Measurements from ENCODE around the gene PDZD11. TPM values are rescaled to one million over a fixed set of nuclear protein-coding genes. Genes with fewer than 3 reads are reported as not detected.
A peak's percentile ranks its signal among the peaks of the same experiment; 100 is the strongest.
"Not testable (repeated sequence)": the region's sequence is repeated elsewhere in the genome, so short reads cannot be mapped to it uniquely, and the experiment has no call there.

The PDZD11 gene
- total RNA-seq, 2 experiments from 2014 or later, result 18.6 to 20.8 TPM

GRCh38 chrX:70292788-70293187, 3.1 kb upstream of the PDZD11 start:
- no peak for TF ChIP-seq CTCF (IDR thresholded peaks at IDR 0.05)
- Mint-ChIP-seq H3K27me3 (no peaks in the 10 kb centered on the region), H3K4me3 (no peak overlapping the region), H3K36me3 (ENCODE audit: low read depth) (peaks cover 6% of the 10 kb centered on the region), H3K9me3 (no peaks in the 10 kb centered on the region), H3K4me1 (ENCODE audit: low read depth) (peaks cover 9% of the 10 kb centered on the region), H3K27ac (no peak overlapping the region)
- DNase-seq, result no peak
- ATAC-seq, result no peak
- CTCF ChIA-PET, result no interaction called here
- POLR2A ChIA-PET, result no interaction called here
- intact Hi-C loops (cut with micrococcal nuclease), result no loop called here

- no peaks in the 10 kb centered on the region for H3K27me3 Mint-ChIP-seq
- H3K4me1 Mint-ChIP-seq (ENCODE audit: low read depth), result peaks cover 9% of the 10 kb centered on the region
- ATAC-seq (no peak), DNase-seq (no peak)
- peaks cover 10% of the 10 kb centered on the region for H3K36me3 Mint-ChIP-seq (ENCODE audit: low read depth)
- H3K27ac Mint-ChIP-seq, result peak overlapping the region; percentile 85
- POLR2A ChIA-PET, result interaction anchor here (0.9 to 1.4 kb wide), 2 partner anchors 145 to 156 kb away, joined by 3 read pairs; partner anchors contain the start of gene IGBP1
- CTCF ChIA-PET, result interaction anchor here (0.7 to 1.4 kb wide), 3 partner anchors 145 to 364 kb away, joined by 3 read pairs; no protein-coding TSS in a partner anchor
- H3K9me3 Mint-ChIP-seq, result no peaks in the 10 kb centered on the region
- intact Hi-C loops (cut with micrococcal nuclease), result no loop called here
- H3K4me3 Mint-ChIP-seq, result peak overlapping the region; percentile 90
- no peak for TF ChIP-seq CTCF (IDR thresholded peaks at IDR 0.05)
These were observed 447 bp downstream of the PDZD11 start for GRCh38 chrX:70289168-70289792.

- no peak for ATAC-seq
These were observed 7.8 kb downstream of the PDZD11 start, which contains the start of gene RAB41 for GRCh38 chrX:70281951-70282350. RAB41 (plus strand) TSS chrX:70282172; CDS start chrX:70282218, 46 bp downstream.

GRCh38 chrX:70280573-70280972, 9.2 kb downstream of the PDZD11 start:
- intact Hi-C loops (cut with micrococcal nuclease), result no loop called here
- no peak for TF ChIP-seq CTCF (IDR thresholded peaks at IDR 0.05)
- Mint-ChIP-seq H3K36me3 (ENCODE audit: low read depth) (peaks cover 14% of the 10 kb centered on the region), H3K4me3 (no peak overlapping the region), H3K27ac (no peak overlapping the region), H3K9me3 (no peaks in the 10 kb centered on the region), H3K4me1 (ENCODE audit: low read depth) (no peaks in the 10 kb centered on the region), H3K27me3 (no peaks in the 10 kb centered on the region)
- DNase-seq, result no peak
- ChIA-PET POLR2A (no interaction called here), CTCF (no interaction called here)
- ATAC-seq, result no peak

More at GRCh38 chrX:70281951-70282350, 7.8 kb downstream of the PDZD11 start, which contains the start of gene RAB41:
- Mint-ChIP-seq H3K27me3 (no peaks in the 10 kb centered on the region), H3K4me1 (ENCODE audit: low read depth) (no peaks in the 10 kb centered on the region), H3K36me3 (ENCODE audit: low read depth) (peaks cover 17% of the 10 kb centered on the region), H3K9me3 (no peaks in the 10 kb centered on the region), H3K4me3 (no peak within 1 kb of the TSS), H3K27ac (no peak within 1 kb of the TSS)
- intact Hi-C loops (cut with micrococcal nuclease), result no loop called here
- DNase-seq, result no peak
- TF ChIP-seq CTCF (IDR thresholded peaks at IDR 0.05), result no peak
- ChIA-PET CTCF (no interaction called here), POLR2A (no interaction called here)

- peaks cover 11% of the 10 kb centered on the region for H3K36me3 Mint-ChIP-seq (ENCODE audit: low read depth)
- POLR2A ChIA-PET, result no interaction called here
- H3K9me3 Mint-ChIP-seq, result no peaks in the 10 kb centered on the region
- ATAC-seq, result no peak
- CTCF ChIA-PET, result no interaction called here
- TF ChIP-seq CTCF (IDR thresholded peaks at IDR 0.05), result no peak
- no peaks in the 10 kb centered on the region for H3K27me3 Mint-ChIP-seq
- no peaks in the 10 kb centered on the region for H3K4me1 Mint-ChIP-seq (ENCODE audit: low read depth)
- intact Hi-C loops (cut with micrococcal nuclease), result no loop called here
- no peak for DNase-seq
- H3K4me3 Mint-ChIP-seq, result no peak overlapping the region
- no peak overlapping the region for H3K27ac Mint-ChIP-seq
These were observed 10.6 kb downstream of the PDZD11 start for GRCh38 chrX:70279081-70279480.

- H3K9me3 Mint-ChIP-seq; intact Hi-C loops (cut with micrococcal nuclease); H3K4me3 Mint-ChIP-seq; POLR2A ChIA-PET; H3K4me1 Mint-ChIP-seq (ENCODE audit: low read depth); H3K27me3 Mint-ChIP-seq; H3K36me3 Mint-ChIP-seq (ENCODE audit: low read depth); CTCF ChIA-PET; DNase-seq; ATAC-seq; H3K27ac Mint-ChIP-seq: not testable (repeated sequence)
These were observed 15.7 kb downstream of the PDZD11 start for GRCh38 chrX:70274029-70274428.

All from activated CD8-positive, alpha-beta T cell treated with anti-CD3 and anti-CD28 coated beads for 36 hours (primary cell).